Measurements from ENCODE around the gene RDX.

Gene RDX

GRCh38 chr11:110172468-110173065 is 123.8 kb downstream of the RDX start:
- DNase-seq (ENCODE audit: low spot score), result no peak

- no peak for DNase-seq (ENCODE audit: low spot score)
These were observed 126.7 kb downstream of the RDX start for GRCh38 chr11:110169738-110170137.

GRCh38 chr11:110168033-110168803 is 128.2 kb downstream of the RDX start:
- no peak for DNase-seq (ENCODE audit: low spot score)

GRCh38 chr11:110165039-110165925 is 131.1 kb downstream of the RDX start:
- no peak for DNase-seq (ENCODE audit: low spot score)

GRCh38 chr11:110162216-110162615 is 134.2 kb downstream of the RDX start:
- DNase-seq (ENCODE audit: low spot score), result no peak

GRCh38 chr11:110161061-110161460 is 135.4 kb downstream of the RDX start:
- no peak for DNase-seq (ENCODE audit: low spot score)

- DNase-seq (ENCODE audit: low spot score), result no peak
These were observed 136.0 kb downstream of the RDX start for GRCh38 chr11:110160437-110160836.

GRCh38 chr11:110160016-110160415 is 136.4 kb downstream of the RDX start:
- no peak for DNase-seq (ENCODE audit: low spot score)

GRCh38 chr11:110159476-110159875 is 136.9 kb downstream of the RDX start:
- DNase-seq (ENCODE audit: low spot score), result no peak

- no peak for DNase-seq (ENCODE audit: low spot score)
These were observed 137.9 kb downstream of the RDX start for GRCh38 chr11:110158317-110159200.

- DNase-seq (ENCODE audit: low spot score), result no peak
These were observed 139.9 kb downstream of the RDX start for GRCh38 chr11:110156503-110156902.

- DNase-seq (ENCODE audit: low spot score), result no peak
These were observed 142.9 kb downstream of the RDX start for GRCh38 chr11:110153474-110153873.

GRCh38 chr11:110152199-110152598 is 144.2 kb downstream of the RDX start:
- no peak for DNase-seq (ENCODE audit: low spot score)

- no peak for DNase-seq (ENCODE audit: low spot score)
These were observed 147.4 kb downstream of the RDX start for GRCh38 chr11:110148775-110149744.

GRCh38 chr11:110147962-110148709 is 148.3 kb downstream of the RDX start:
- no peak for DNase-seq (ENCODE audit: low spot score)

GRCh38 chr11:110141812-110142211 is 154.6 kb downstream of the RDX start:
- DNase-seq (ENCODE audit: low spot score), result no peak

- DNase-seq (ENCODE audit: low spot score), result no peak
These were observed 162.3 kb downstream of the RDX start for GRCh38 chr11:110134110-110134509.

GRCh38 chr11:110133160-110133559 is 163.3 kb downstream of the RDX start:
- no peak for DNase-seq (ENCODE audit: low spot score)

- DNase-seq (ENCODE audit: low spot score), result no peak
These were observed 164.9 kb downstream of the RDX start for GRCh38 chr11:110131386-110132123.

Measured in D341Med (cell line).